ENCODE results near the gene KCMF1.
A peak's percentile ranks its signal among the peaks of the same experiment; 100 is the strongest.

The KCMF1 gene

GRCh38 chr2:84946204-84947009 lies 24.6 kb upstream of the KCMF1 start:
- no peak overlapping the region for H3K9ac ChIP-seq (ENCODE audit: insufficient read length, low read depth)
- peaks cover 2% of the 10 kb centered on the region for H3K4me1 ChIP-seq (ENCODE audit: insufficient read depth, insufficient read length)
- H3K4me3 ChIP-seq (ENCODE audit: insufficient read length, low read depth): no peak overlapping the region
- DNase-seq (ENCODE audit: low read depth, low spot score): no peak
- no peaks in the 10 kb centered on the region for H3K36me3 ChIP-seq (ENCODE audit: insufficient read depth, insufficient read length, low read length)
- TF ChIP-seq SUZ12 (IDR thresholded peaks at IDR 0.05; ENCODE audit: extremely low read depth, insufficient read depth, insufficient read length) (no peak), YY1 (IDR thresholded peaks at IDR 0.05; ENCODE audit: insufficient read depth, insufficient read length) (no peak), ZNF274 (IDR thresholded peaks at IDR 0.05; ENCODE audit: low read depth, low read length) (no peak)
- no peaks in the 10 kb centered on the region for H3K9me3 ChIP-seq (ENCODE audit: insufficient read depth, low read length)
- no peaks in the 10 kb centered on the region for H3K27me3 ChIP-seq (ENCODE audit: insufficient read depth, insufficient read length)

DNA sequence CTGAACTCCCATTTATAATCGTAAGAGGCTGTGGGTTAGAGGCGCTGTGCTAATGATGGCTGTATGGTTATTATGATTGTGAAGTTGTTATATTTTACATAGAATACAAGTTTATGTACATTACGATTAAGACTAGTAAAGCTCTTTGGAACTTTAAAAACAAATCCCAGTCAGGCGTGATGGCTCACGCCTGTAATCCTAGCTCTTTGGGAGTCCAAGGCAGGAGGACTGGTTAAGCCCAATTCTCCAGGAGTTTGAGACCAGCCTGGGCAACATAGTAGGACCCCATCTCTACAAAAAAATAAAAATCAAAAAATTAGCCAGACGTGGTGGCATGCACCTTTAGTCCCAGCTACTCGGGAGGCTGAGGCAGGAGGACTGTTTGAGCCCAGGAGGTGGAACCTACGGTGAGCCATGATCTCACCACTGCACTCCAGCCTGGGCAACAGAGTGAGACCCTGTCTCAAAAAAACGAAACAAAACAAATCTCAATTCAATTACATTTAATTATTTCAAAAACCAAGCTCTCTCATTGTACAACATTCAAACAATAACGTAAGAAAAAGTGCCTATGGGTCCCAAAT lies 23.9 kb upstream of the KCMF1 start:
- Histone ChIP-seq H3K4me3 (ENCODE audit: insufficient read length, low read depth) (no peak overlapping the region), H3K36me3 (ENCODE audit: insufficient read depth, insufficient read length, low read length) (no peaks in the 10 kb centered on the region), H3K9me3 (ENCODE audit: insufficient read depth, low read length) (no peaks in the 10 kb centered on the region), H3K9ac (ENCODE audit: insufficient read length, low read depth) (no peak overlapping the region), H3K27me3 (ENCODE audit: insufficient read depth, insufficient read length) (no peaks in the 10 kb centered on the region), H3K4me1 (ENCODE audit: insufficient read depth, insufficient read length) (peaks cover 2% of the 10 kb centered on the region)
- no peak for TF ChIP-seq SUZ12 (IDR thresholded peaks at IDR 0.05; ENCODE audit: extremely low read depth, insufficient read depth, insufficient read length)
- TF ChIP-seq ZNF274 (IDR thresholded peaks at IDR 0.05; ENCODE audit: low read depth, low read length): no peak
- TF ChIP-seq YY1 (IDR thresholded peaks at IDR 0.05; ENCODE audit: insufficient read depth, insufficient read length): no peak
- no peak for DNase-seq (ENCODE audit: low read depth, low spot score)

- no peak for DNase-seq (ENCODE audit: low read depth, low spot score)
- Histone ChIP-seq H3K27me3 (ENCODE audit: insufficient read depth, insufficient read length) (no peaks in the 10 kb centered on the region), H3K4me3 (ENCODE audit: insufficient read length, low read depth) (no peak overlapping the region)
Observed at GRCh38 chr2:84953535-84953934, 17.4 kb upstream of the KCMF1 start.

DNA sequence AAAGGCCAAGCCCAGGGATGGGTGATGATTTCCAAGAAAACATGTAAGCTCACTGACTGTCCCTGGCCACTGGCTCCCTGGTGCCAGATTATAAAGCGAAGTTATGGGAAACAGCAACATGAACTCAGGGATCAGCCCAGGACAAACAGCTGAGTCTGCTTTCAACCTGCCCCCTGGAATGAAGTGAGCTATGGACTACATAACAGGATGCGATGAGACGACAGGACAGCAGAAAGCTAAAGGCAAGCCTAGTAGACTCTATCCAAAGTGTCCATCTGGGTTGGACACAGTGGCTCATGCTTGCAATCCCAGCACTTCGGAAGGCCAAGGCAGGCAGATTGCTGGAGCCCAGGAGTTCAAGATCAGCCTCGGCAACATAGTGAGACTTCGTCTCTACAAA lies 16.6 kb upstream of the KCMF1 start:
- no peaks in the 10 kb centered on the region for H3K9me3 ChIP-seq (ENCODE audit: insufficient read depth, low read length)
- no peak overlapping the region for H3K4me3 ChIP-seq (ENCODE audit: insufficient read length, low read depth)
- no peaks in the 10 kb centered on the region for H3K27me3 ChIP-seq (ENCODE audit: insufficient read depth, insufficient read length)
- no peak for DNase-seq (ENCODE audit: low read depth, low spot score)
- H3K36me3 ChIP-seq (ENCODE audit: insufficient read depth, insufficient read length, low read length): no peaks in the 10 kb centered on the region
- H3K4me1 ChIP-seq (ENCODE audit: insufficient read depth, insufficient read length): peaks cover 3% of the 10 kb centered on the region
- TF ChIP-seq SUZ12 (IDR thresholded peaks at IDR 0.05; ENCODE audit: extremely low read depth, insufficient read depth, insufficient read length) (no peak), YY1 (IDR thresholded peaks at IDR 0.05; ENCODE audit: insufficient read depth, insufficient read length) (no peak), ZNF274 (IDR thresholded peaks at IDR 0.05; ENCODE audit: low read depth, low read length) (no peak)
- H3K9ac ChIP-seq (ENCODE audit: insufficient read length, low read depth): no peak overlapping the region

More at GRCh38 chr2:84953535-84953934, 17.4 kb upstream of the KCMF1 start:
- Histone ChIP-seq H3K9me3 (ENCODE audit: insufficient read depth, low read length) (no peaks in the 10 kb centered on the region), H3K36me3 (ENCODE audit: insufficient read depth, insufficient read length, low read length) (no peaks in the 10 kb centered on the region), H3K4me1 (ENCODE audit: insufficient read depth, insufficient read length) (peaks cover 3% of the 10 kb centered on the region), H3K9ac (ENCODE audit: insufficient read length, low read depth) (no peak overlapping the region)
- TF ChIP-seq ZNF274 (IDR thresholded peaks at IDR 0.05; ENCODE audit: low read depth, low read length): no peak
- TF ChIP-seq YY1 (IDR thresholded peaks at IDR 0.05; ENCODE audit: insufficient read depth, insufficient read length): no peak
- no peak for TF ChIP-seq SUZ12 (IDR thresholded peaks at IDR 0.05; ENCODE audit: extremely low read depth, insufficient read depth, insufficient read length)

DNA sequence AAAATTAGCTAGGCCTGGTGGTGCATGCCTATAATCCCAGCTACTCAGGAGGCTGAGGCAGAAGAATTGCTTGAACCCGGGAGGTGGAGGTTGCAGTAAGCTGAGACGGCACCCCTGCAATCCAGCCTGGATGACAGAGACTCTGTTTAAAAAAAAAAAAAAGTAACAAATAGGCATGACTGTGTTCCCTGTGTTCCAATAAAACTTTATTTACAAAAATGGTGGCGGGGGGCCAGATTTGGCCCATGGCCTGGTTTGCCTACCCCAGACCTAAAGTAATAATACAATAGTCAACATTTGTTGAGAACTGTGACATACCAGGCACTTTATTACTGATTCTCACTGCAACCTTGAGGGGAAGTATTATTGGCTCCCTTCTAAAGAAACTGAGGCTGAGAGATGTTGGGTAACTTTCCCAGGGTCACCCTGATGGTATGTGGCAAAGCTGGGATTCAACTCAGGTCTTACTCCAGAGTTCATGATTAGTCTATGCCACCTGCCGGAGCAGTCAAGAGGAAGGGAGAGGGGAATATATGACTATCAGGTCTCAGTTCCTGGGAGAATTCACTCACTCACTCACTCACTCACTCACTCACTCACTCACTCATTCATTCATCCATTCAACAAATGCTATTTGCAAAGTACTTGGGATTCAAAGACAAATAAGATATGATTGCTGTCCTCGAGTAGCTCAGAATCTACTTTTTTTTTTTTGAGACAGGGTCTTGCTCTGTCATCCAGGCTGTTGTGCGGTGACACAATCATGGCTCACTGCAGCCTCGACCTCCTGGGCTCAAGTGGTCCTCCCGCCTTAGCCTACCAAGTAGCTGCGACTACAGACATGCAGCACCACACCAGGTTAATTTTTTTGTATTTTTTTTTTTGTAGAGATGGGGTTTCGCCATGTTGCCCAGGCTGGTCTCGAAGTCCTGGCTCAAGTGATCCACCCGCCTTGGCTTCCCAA lies 14.3 kb upstream of the KCMF1 start:
- no peak for DNase-seq (ENCODE audit: low read depth, low spot score)
- TF ChIP-seq ZNF274 (IDR thresholded peaks at IDR 0.05; ENCODE audit: low read depth, low read length) (no peak), SUZ12 (IDR thresholded peaks at IDR 0.05; ENCODE audit: extremely low read depth, insufficient read depth, insufficient read length) (no peak), YY1 (IDR thresholded peaks at IDR 0.05; ENCODE audit: insufficient read depth, insufficient read length) (no peak)
- H3K9me3 ChIP-seq (ENCODE audit: insufficient read depth, low read length): no peaks in the 10 kb centered on the region
- H3K9ac ChIP-seq (ENCODE audit: insufficient read length, low read depth): no peak overlapping the region
- H3K27me3 ChIP-seq (ENCODE audit: insufficient read depth, insufficient read length): no peaks in the 10 kb centered on the region
- H3K4me1 ChIP-seq (ENCODE audit: insufficient read depth, insufficient read length): peaks cover 3% of the 10 kb centered on the region
- H3K36me3 ChIP-seq (ENCODE audit: insufficient read depth, insufficient read length, low read length): peaks cover under 1% of the 10 kb centered on the region
- H3K4me3 ChIP-seq (ENCODE audit: insufficient read length, low read depth): no peak overlapping the region

- no peaks in the 10 kb centered on the region for H3K27me3 ChIP-seq (ENCODE audit: insufficient read depth, insufficient read length)
- TF ChIP-seq SUZ12 (IDR thresholded peaks at IDR 0.05; ENCODE audit: extremely low read depth, insufficient read depth, insufficient read length): no peak
- TF ChIP-seq YY1 (IDR thresholded peaks at IDR 0.05; ENCODE audit: insufficient read depth, insufficient read length): no peak
- TF ChIP-seq ZNF274 (IDR thresholded peaks at IDR 0.05; ENCODE audit: low read depth, low read length): no peak
- no peak for DNase-seq (ENCODE audit: low read depth, low spot score)
- H3K9me3 ChIP-seq (ENCODE audit: insufficient read depth, low read length): no peaks in the 10 kb centered on the region
- peaks cover 10% of the 10 kb centered on the region for H3K36me3 ChIP-seq (ENCODE audit: insufficient read depth, insufficient read length, low read length)
- no peak overlapping the region for H3K4me3 ChIP-seq (ENCODE audit: insufficient read length, low read depth)
- H3K9ac ChIP-seq (ENCODE audit: insufficient read length, low read depth): peak overlapping the region; percentile 43
- H3K4me1 ChIP-seq (ENCODE audit: insufficient read depth, insufficient read length): peaks cover 3% of the 10 kb centered on the region
Observed at GRCh38 chr2:84957771-84958134, 13.2 kb upstream of the KCMF1 start.
